Mucosa of descending colon (tissue), 3 donors: Measurements from ENCODE around the gene RASD1. TPM values are rescaled to one million over a fixed set of nuclear protein-coding genes. Genes with fewer than 3 reads are reported as not detected.

Source experiments
- ATAC-seq: fragments of 200-7000 bp; cut with Tn5 transposase; one replicate; pipeline ENCODE4 v1.9.1; 2020; ENCODE audit warnings: mild to moderate bottlenecking, moderate library complexity
- DNase-seq, 3 donors: peaks; one replicate each; pipeline ENCODE4 v3.0.0-alpha.2; 2020
- H3K36me3 ChIP-seq: fragments of 200-600 bp; one replicate; pipeline ENCODE4 v1.8.0; 2021; ENCODE audit warnings: low read depth, mild to moderate bottlenecking
- H3K4me1 ChIP-seq: fragments of 200-600 bp; one replicate; pipeline ENCODE4 v1.8.0; 2021; ENCODE audit warnings: low read depth, mild to moderate bottlenecking
- H3K4me3 ChIP-seq: fragments of 200-600 bp; one replicate; pipeline ENCODE4 v1.8.0; 2021; ENCODE audit warnings: mild to moderate bottlenecking
- H3K9me3 ChIP-seq: fragments of 200-600 bp; one replicate; pipeline ENCODE4 v1.8.0; 2021; ENCODE audit warnings: mild to moderate bottlenecking
- CTCF ChIP-seq: fragments of 200-600 bp; IDR thresholded peaks from one replicate; pipeline ENCODE4 v1.8.0; 2022; ENCODE audit warnings: antibody characterized with exemption, mild to moderate bottlenecking
- intact Hi-C, 2 donors: fragments of 100-400 bp; cut with DNase I in 1 of 2; cut with micrococcal nuclease in 1 of 2; formaldehyde crosslinking; loops; one replicate each; pipeline versions ENCODE4 v1.11.0 to v1.11.1; 2022; cut with DNase I, micrococcal nuclease
- total RNA-seq, 3 donors: library from RNA; stranded (reverse); fragmentation: NEBNext Ultra II Directional in 2 of 3; extraction: Animal tissue kit (Norgen Biotek cat#: 25700) in 2 of 3; gene quantifications; one replicate each; pipeline versions ENCODE4 v1.2.1 to v1.2.4, GENCODE V29; 2021 to 2023
- donor health status: DM: no; HTN: no; CAD: no; lungs with moderate emphysema.
- donor health status: DM: no; HTN: no; CAD: no.
- donor health status: DM: no; HTN: yes; CAD: no.

Gene RASD1
- total RNA-seq, 3 donors from 2014 or later = 10.8 to 27.8 (median 19.2) TPM

- DNase-seq (no peak), ATAC-seq (no peak)
- Histone ChIP-seq H3K9me3 (no peaks in the 10 kb centered on the region), H3K4me1 (peaks cover 17% of the 10 kb centered on the region), H3K36me3 (no peaks in the 10 kb centered on the region), H3K4me3 (no peak overlapping the region)
- TF ChIP-seq CTCF = no peak
- intact Hi-C loops = no loop called here
These were observed 21.9 kb downstream of the RASD1 start for GRCh38 chr17:17474341-17474740.

GRCh38 chr17:17472333-17472920 is 23.8 kb downstream of the RASD1 start:
- ATAC-seq (no peak), DNase-seq (no peak)
- H3K4me3 ChIP-seq = no peak overlapping the region
- no peaks in the 10 kb centered on the region for H3K9me3 ChIP-seq
- intact Hi-C loops = no loop called here
- H3K36me3 ChIP-seq = no peaks in the 10 kb centered on the region
- TF ChIP-seq CTCF = no peak
- peaks cover 9% of the 10 kb centered on the region for H3K4me1 ChIP-seq

DNA sequence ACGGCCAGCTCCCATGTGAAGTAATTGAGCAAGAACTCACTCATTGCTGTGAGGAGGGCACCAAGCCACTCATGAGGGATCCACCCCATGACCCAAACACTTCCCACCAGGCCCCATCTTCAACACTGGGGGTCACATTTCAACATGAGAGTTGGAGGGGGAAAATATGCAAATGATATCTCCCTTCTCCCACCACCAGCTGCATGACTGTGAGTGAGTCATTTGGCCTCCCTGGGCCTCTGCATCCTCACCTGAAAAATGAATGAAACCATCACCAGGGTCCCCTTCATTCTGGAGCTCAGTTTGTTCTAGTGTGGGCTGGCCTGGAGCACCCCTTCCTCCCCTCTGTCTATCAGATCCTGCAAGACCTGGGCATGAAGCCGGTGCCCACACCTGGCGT is 26.2 kb downstream of the RASD1 start:
- ATAC-seq (no peak), DNase-seq (no peak)
- intact Hi-C loops = no loop called here
- no peak for TF ChIP-seq CTCF
- Histone ChIP-seq H3K4me1 (peaks cover 11% of the 10 kb centered on the region), H3K36me3 (no peaks in the 10 kb centered on the region), H3K9me3 (no peaks in the 10 kb centered on the region), H3K4me3 (no peak overlapping the region)

DNA sequence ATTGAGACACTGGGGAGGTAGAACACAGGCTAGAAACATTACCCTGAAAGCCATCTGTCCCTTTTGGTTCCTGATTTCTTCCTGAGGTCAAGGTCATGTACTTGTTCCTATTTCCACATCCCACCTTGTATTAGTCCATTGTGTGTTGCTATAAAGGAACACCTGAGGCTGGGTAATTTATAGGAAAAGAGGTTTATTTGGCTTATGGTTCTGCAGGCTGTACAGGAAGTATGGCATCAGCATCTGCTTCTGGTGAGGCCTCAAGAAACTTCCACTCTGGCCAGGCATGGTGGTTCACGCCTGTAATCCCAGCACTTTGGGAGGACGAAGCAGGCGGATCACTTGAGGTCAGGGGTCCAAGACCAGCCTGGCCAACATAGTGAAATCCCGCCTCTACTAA is 26.8 kb downstream of the RASD1 start:
- H3K4me3 ChIP-seq = no peak overlapping the region
- intact Hi-C loops = no loop called here
- no peaks in the 10 kb centered on the region for H3K36me3 ChIP-seq
- ATAC-seq (no peak), DNase-seq (no peak)
- H3K4me1 ChIP-seq = peaks cover 11% of the 10 kb centered on the region
- no peaks in the 10 kb centered on the region for H3K9me3 ChIP-seq
- no peak for TF ChIP-seq CTCF

DNA sequence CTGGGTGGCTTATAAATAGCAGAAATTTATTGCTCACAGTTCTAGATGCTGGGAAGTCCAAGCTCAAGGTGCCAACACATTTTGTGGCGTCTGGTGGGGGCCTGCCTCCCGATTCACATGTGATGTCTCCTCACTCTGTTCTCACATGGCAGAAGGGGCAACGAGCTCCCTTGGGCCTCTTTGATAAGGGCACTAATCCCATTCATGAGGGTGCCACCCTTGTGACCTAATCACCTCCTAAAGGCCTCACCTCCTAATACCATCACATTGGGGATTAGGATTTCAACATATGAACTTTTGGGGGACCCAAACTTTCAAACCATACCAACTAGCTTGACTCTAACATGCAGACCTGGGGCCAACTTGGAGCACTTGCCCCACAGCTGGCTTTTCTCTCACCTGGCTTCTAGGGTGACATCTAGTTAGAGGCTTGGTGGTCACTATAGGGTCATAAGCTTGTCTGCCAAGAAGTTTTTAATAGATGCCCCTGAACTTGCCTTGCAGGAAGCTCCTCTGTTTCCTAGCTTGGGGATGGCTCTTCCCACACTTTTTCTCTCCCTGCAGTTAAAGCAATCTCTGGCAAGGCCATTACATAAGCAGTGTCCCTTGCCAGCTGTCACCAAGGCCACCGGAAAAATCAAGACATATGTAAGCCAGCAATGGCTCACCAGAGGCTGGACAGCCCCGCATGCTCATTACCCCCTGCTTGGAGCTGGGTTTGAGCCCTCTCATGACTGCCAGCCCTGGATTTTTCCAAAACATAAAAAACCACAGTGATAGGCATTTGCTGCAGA is 27.8 kb downstream of the RASD1 start:
- ATAC-seq (peak; percentile 20), DNase-seq (peak in 1 of 3 donors; percentile 38)
- Histone ChIP-seq H3K4me3 (no peak overlapping the region), H3K4me1 (peaks cover 11% of the 10 kb centered on the region), H3K9me3 (no peaks in the 10 kb centered on the region), H3K36me3 (no peaks in the 10 kb centered on the region)
- TF ChIP-seq CTCF = no peak
- intact Hi-C loops = no loop called here
